HCT116 (cell line): ENCODE measurements around the gene CMTM8. TPM values are rescaled to one million over a fixed set of nuclear protein-coding genes. Genes with fewer than 3 reads are reported as not detected.

Source experiments
- ATAC-seq: fragments of 200-7000 bp; cut with Tn5 transposase; 2 replicates; pipeline ENCODE4 v1.9.1; 2020; ENCODE audit warnings: mild to moderate bottlenecking, moderate library complexity
- BruUV-seq: library from RNA; stranded (reverse); fragments of 400-500 nt; replicated peaks from 2 replicates; lab custom pipeline; 2021; lab: Mats Ljungman, UMichigan
- CTCF ChIA-PET: fragments of 300-600 bp; sonication (Branson Sonifier 250); formaldehyde crosslinking; loops from one replicate; lab custom pipeline; 2021; ENCODE audit warnings: antibody characterized with exemption; lab: Charles Lee
- POLR2A ChIA-PET: fragments of 300-600, 350-600 bp; sonication (Branson Sonifier 250); formaldehyde crosslinking; loops from one replicate; lab custom pipeline; 2021; ENCODE audit warnings: antibody characterized with exemption; lab: Charles Lee
- RAD21 ChIA-PET, 2 experiments: fragments of 300-600 bp; sonication (Branson Sonifier 250); formaldehyde crosslinking; loops; one replicate each; lab custom pipeline; 2023; ENCODE audit warnings: low total read pairs in 2 of 2; ENCODE audit not compliant: uncharacterized antibody in 2 of 2, unreplicated experiment in 2 of 2, low non-redundant PET in 1 of 2; lab: Charles Lee
- DNase-seq: peaks from one replicate; pipeline ENCODE4 v3.0.0-alpha.2; 2010; ENCODE audit warnings: low read depth, low spot score
- H2AFZ ChIP-seq: fragments of 200-600 bp; shearing (Covaris generic), sonication (generic); 2 replicates; pipeline ENCODE4 v1.6.1; 2017; ENCODE audit warnings: low read depth, mixed run types, mixed read lengths, antibody characterized with exemption, low read length; ENCODE audit not compliant: poor library complexity, severe bottlenecking
- H3K27ac ChIP-seq: 2 replicates; pipeline ENCODE4 v1.5.1; 2012; ENCODE audit warnings: low read depth, low read length
- H3K27me3 ChIP-seq: fragments of 200-600 bp; sonication (generic); 2 replicates; pipeline ENCODE4 v1.6.1; 2016; ENCODE audit warnings: mixed run types, low read length, mixed read lengths; ENCODE audit not compliant: insufficient read depth
- H3K36me3 ChIP-seq, 2 experiments: fragments of 200-500 bp in 1 of 2; fragments of 200-600 bp in 1 of 2; sonication (Bioruptor generic) in 1 of 2; sonication (generic) in 1 of 2; 2 replicates each; pipeline versions ENCODE4 v1.5.1 to v1.6.1; 2014 to 2016; ENCODE audit warnings: low read length in 2 of 2, inconsistent platforms in 1 of 2, mixed read lengths in 1 of 2, mixed run types in 1 of 2; ENCODE audit not compliant: insufficient read depth in 2 of 2, control insufficient read depth in 1 of 2
- H3K4me1 ChIP-seq, 2 experiments: fragments of 200-600 bp in 1 of 2; sonication (generic) in 1 of 2; 2 replicates each; pipeline versions ENCODE4 v1.5.1 to v1.6.1; 2012 to 2017; ENCODE audit warnings: low read length in 2 of 2, inconsistent platforms in 1 of 2, mild to moderate bottlenecking in 1 of 2, mixed read lengths in 1 of 2, mixed run types in 1 of 2, moderate library complexity in 1 of 2; ENCODE audit not compliant: insufficient read depth in 2 of 2, control insufficient read depth in 1 of 2
- H3K4me2 ChIP-seq: fragments of 200-600 bp; sonication (generic); 2 replicates; pipeline ENCODE4 v1.6.1; 2017; ENCODE audit warnings: mixed run types, low read length, mixed read lengths
- H3K4me3 ChIP-seq, 2 experiments: fragments of 200-600 bp in 1 of 2; sonication (generic) in 1 of 2; replicated peaks in 1 of 2; 2 replicates each; pipeline ENCODE4 v1.5.1; 2011 to 2016; ENCODE audit warnings: low read length in 2 of 2, control low read depth in 1 of 2, low read depth in 1 of 2, mild to moderate bottlenecking in 1 of 2, mixed read lengths in 1 of 2, mixed run types in 1 of 2
- H3K79me2 ChIP-seq: fragments of 200-600 bp; sonication (generic); 2 replicates; pipeline ENCODE4 v1.6.1; 2017; ENCODE audit warnings: mild to moderate bottlenecking, mixed run types, low read length, moderate library complexity, mixed read lengths; ENCODE audit not compliant: insufficient read depth
- H3K9ac ChIP-seq: fragments of 200-600 bp; sonication (generic); 2 replicates; pipeline ENCODE4 v1.6.1; 2016; ENCODE audit warnings: low read length, mixed read lengths
- H3K9me2 ChIP-seq: fragments of 200-600 bp; sonication (generic), shearing (Covaris generic); 2 replicates; pipeline ENCODE4 v1.6.1; 2017; ENCODE audit warnings: mixed run types, mild to moderate bottlenecking, moderate library complexity; ENCODE audit not compliant: insufficient read depth
- H3K9me3 ChIP-seq, 2 experiments: fragments of 200-500 bp in 1 of 2; fragments of 200-600 bp in 1 of 2; sonication (Bioruptor generic) in 1 of 2; sonication (generic) in 1 of 2; 2 replicates each; pipeline ENCODE4 v1.6.1; 2014 to 2017; ENCODE audit warnings: low read length in 2 of 2, mixed read lengths in 2 of 2, inconsistent platforms in 1 of 2, low read depth in 1 of 2, mild to moderate bottlenecking in 1 of 2, mixed run types in 1 of 2, moderate library complexity in 1 of 2; ENCODE audit not compliant: control insufficient read depth in 1 of 2, insufficient read depth in 1 of 2
- H4K20me1 ChIP-seq: fragments of 200-600 bp; sonication (generic), shearing (Covaris generic); 2 replicates; pipeline ENCODE4 v1.6.1; 2017; ENCODE audit warnings: mixed run types, mild to moderate bottlenecking, moderate library complexity; ENCODE audit not compliant: insufficient read depth
- CTCF ChIP-seq, 3 experiments: fragments of 200-600 bp in 1 of 3; sonication (generic) in 1 of 3; IDR thresholded peaks in 2 of 3; conservative IDR thresholded peaks in 1 of 3; 2 replicates each; pipeline ENCODE4 v1.5.1; 2012 to 2017; ENCODE audit warnings: low read depth in 2 of 3, low read length in 2 of 3, antibody characterized with exemption in 1 of 3, borderline replicate concordance in 1 of 3, control low read depth in 1 of 3, mild to moderate bottlenecking in 1 of 3, mixed read lengths in 1 of 3, mixed run types in 1 of 3, moderate library complexity in 1 of 3; ENCODE audit not compliant: insufficient read depth in 1 of 3
- ELF1 ChIP-seq: IDR thresholded peaks from 2 replicates; pipeline ENCODE4 v1.6.1; 2012; ENCODE audit warnings: low read depth, borderline replicate concordance
- JUND ChIP-seq: IDR thresholded peaks from 2 replicates; pipeline ENCODE4 v1.6.1; 2012
- POLR2A ChIP-seq: IDR thresholded peaks from 2 replicates; pipeline ENCODE4 v1.7.0; 2011; ENCODE audit warnings: borderline replicate concordance; ENCODE audit not compliant: insufficient read depth, insufficient read length; ENCODE audit errors: extremely low read depth
- POLR2AphosphoS5 ChIP-seq: IDR thresholded peaks from 2 replicates; pipeline ENCODE4 v1.6.1; 2011; ENCODE audit warnings: mild to moderate bottlenecking, low read depth, low read length, moderate library complexity
- RAD21 ChIP-seq: IDR thresholded peaks from 2 replicates; pipeline ENCODE4 v1.6.1; 2012; ENCODE audit warnings: low read depth, mild to moderate bottlenecking
- intact Hi-C: fragments of 100-400 bp; cut with micrococcal nuclease; formaldehyde crosslinking; loops from 2 replicates; pipeline ENCODE4 v1.10.0; 2022
- total RNA-seq: library from RNA; stranded (reverse); gene quantifications from one replicate; pipeline ENCODE4 v1.2.1, GENCODE V29; 2021; ENCODE audit not compliant: unreplicated experiment

Gene CMTM8
- total RNA-seq, 1 experiment from 2014 or later: 19.4 TPM

DNA sequence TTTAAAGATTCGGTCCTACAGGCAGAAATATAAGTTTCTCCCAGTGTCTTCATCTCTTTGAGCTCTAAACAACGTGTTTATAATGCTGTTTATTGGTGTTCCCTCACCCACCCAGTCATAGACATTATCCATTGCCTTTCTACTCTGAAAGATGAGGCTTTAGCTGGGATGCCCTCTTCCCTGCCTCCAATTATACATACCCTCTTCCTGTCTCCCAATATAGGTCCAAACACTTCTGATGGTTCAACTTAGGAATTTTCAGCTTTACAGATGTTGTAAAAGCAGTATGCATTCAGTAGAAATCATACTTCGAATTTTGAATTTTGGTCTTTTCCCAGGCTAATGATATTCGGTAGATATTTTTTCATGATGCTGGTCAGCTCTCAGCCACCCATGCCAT lies 2.6 kb downstream of the CMTM8 start:
- H3K4me3 ChIP-seq: no peak overlapping the region

More for the DNA sequence above, 2.6 kb downstream of the CMTM8 start:
- peaks cover 36 to 45% of the 10 kb centered on the region in 2 experiments for H3K4me1 ChIP-seq
- no peaks in the 10 kb centered on the region for H3K9me2 ChIP-seq
- intact Hi-C loops: no loop called here
- H3K36me3 ChIP-seq: peaks cover 3 to 9% of the 10 kb centered on the region in 2 experiments; a peak in 2 of 4 replicates
- H3K4me2 ChIP-seq: no peak overlapping the region
- ChIA-PET RAD21 (no interaction called here), CTCF (no interaction called here)
- H3K9ac ChIP-seq: no peak overlapping the region
- H3K27ac ChIP-seq: no peak overlapping the region
- TF ChIP-seq ELF1 (no peak), JUND (no peak), POLR2A (no peak), RAD21 (no peak), POLR2AphosphoS5 (no peak), CTCF (IDR thresholded peaks at IDR 0.05 in 2 of 3, conservative IDR thresholded peaks at IDR 0.05 in 1 of 3; ENCODE audit: borderline replicate concordance in 1 of 3, insufficient read depth in 1 of 3, low read depth in 2 of 3, low read length in 2 of 3) (no peak)
- TF ChIP-seq, all 23 proteins: peak for 0
- H3K9me3 ChIP-seq: no peaks in the 10 kb centered on the region
- H3K79me2 ChIP-seq: peaks cover 70% of the 10 kb centered on the region
- H3K27me3 ChIP-seq: peaks cover 3% of the 10 kb centered on the region; the same call in 1 of the 2 replicates
- POLR2A ChIA-PET: no interaction called here
- no peak for ATAC-seq
- DNase-seq: no peak
- peaks cover 12% of the 10 kb centered on the region; the same call in 1 of the 2 replicates for H4K20me1 ChIP-seq
- H2AFZ ChIP-seq: no peak overlapping the region
- no TSS peak for BruUV-seq
